Measurements from ENCODE around the gene AMDHD2.

DNA sequence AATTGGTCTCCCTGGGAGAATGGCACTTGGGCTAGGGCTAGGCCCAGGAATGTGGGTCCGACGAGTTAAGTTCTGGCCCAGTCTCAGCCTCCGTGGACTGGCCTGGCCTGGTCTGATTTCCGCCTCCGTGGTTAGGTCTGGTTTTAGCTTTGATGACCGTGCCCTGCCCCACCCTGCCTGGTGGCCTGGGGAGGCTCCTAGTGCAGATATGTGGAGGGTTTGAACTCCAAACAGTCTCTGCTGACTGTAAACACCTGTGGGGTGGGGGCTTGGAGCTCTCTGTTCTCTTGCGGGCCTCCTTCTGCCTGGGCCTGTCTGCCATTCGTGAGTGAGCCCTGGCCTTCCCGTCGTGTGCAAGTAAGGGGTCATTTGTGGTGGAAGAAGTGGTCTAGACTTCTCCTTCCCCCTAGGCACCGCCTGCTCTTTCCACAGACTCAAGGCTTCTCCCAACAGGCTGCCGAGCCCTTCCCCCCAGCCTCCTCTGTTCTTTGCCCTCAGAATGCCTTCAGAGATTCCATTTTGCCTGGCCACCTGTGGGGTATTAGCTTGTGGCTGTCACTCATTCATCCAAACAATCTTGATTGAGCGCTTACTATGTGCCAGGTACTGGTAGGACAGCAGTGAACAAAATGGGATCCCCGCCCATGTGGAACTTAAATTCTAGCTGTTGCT lies 4.9 kb upstream of the AMDHD2 start:
- TF ChIP-seq, protein P1, sequence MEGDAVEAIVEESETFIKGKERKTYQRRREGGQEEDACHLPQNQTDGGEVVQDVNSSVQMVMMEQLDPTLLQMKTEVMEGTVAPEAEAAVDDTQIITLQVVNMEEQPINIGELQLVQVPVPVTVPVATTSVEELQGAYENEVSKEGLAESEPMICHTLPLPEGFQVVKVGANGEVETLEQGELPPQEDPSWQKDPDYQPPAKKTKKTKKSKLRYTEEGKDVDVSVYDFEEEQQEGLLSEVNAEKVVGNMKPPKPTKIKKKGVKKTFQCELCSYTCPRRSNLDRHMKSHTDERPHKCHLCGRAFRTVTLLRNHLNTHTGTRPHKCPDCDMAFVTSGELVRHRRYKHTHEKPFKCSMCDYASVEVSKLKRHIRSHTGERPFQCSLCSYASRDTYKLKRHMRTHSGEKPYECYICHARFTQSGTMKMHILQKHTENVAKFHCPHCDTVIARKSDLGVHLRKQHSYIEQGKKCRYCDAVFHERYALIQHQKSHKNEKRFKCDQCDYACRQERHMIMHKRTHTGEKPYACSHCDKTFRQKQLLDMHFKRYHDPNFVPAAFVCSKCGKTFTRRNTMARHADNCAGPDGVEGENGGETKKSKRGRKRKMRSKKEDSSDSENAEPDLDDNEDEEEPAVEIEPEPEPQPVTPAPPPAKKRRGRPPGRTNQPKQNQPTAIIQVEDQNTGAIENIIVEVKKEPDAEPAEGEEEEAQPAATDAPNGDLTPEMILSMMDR (IDR thresholded peaks at IDR 0.05 in 4 of 5, conservative IDR thresholded peaks at IDR 0.05 in 1 of 5): no peak
- no peak for TF ChIP-seq POLR2A (IDR thresholded peaks at IDR 0.05)
